HEK293T (cell line): Measurements from ENCODE around the gene HELB.

Experiments
- ARNT ChIP-seq: fragments of 450-650 bp; IDR thresholded peaks from 2 replicates; pipeline ENCODE4 v1.6.1; 2017; ENCODE audit warnings: mild to moderate bottlenecking
- BHLHE40 ChIP-seq: fragments of 450-650 bp; IDR thresholded peaks from 2 replicates; pipeline ENCODE4 v1.6.1; 2016; ENCODE audit warnings: mild to moderate bottlenecking, moderate library complexity, borderline replicate concordance
- FOXA1 ChIP-seq: fragments of 450-650 bp; IDR thresholded peaks from 2 replicates; pipeline ENCODE4 v1.6.1; 2016; ENCODE audit warnings: mild to moderate bottlenecking
- FOXK2 ChIP-seq: fragments of 450-650 bp; IDR thresholded peaks from 2 replicates; pipeline ENCODE4 v1.6.1; 2016; ENCODE audit warnings: mild to moderate bottlenecking
- FOXM1 ChIP-seq: fragments of 450-650 bp; IDR thresholded peaks from 2 replicates; pipeline ENCODE4 v1.6.1; 2017; ENCODE audit warnings: mild to moderate bottlenecking, borderline replicate concordance
- LEF1 ChIP-seq: fragments of 450-650 bp; IDR thresholded peaks from 2 replicates; pipeline ENCODE4 v1.6.1; 2017; ENCODE audit warnings: mild to moderate bottlenecking, borderline replicate concordance
- NFRKB ChIP-seq: fragments of 450-650 bp; IDR thresholded peaks from 2 replicates; pipeline ENCODE4 v1.6.1; 2016; ENCODE audit warnings: mild to moderate bottlenecking, moderate library complexity
- SP1 ChIP-seq: fragments of 450-650 bp; IDR thresholded peaks from 2 replicates; pipeline ENCODE4 v1.6.1; 2017
- SUZ12 ChIP-seq: fragments of 450-650 bp; IDR thresholded peaks from 2 replicates; pipeline ENCODE4 v1.6.1; 2016; ENCODE audit warnings: mild to moderate bottlenecking
- TARDBP ChIP-seq: fragments of 450-650 bp; IDR thresholded peaks from 2 replicates; pipeline ENCODE4 v1.6.1; 2016
- ZNF384 ChIP-seq: fragments of 450-650 bp; IDR thresholded peaks from 2 replicates; pipeline ENCODE4 v1.6.1; 2016
- TF ChIP-seq, protein P1 (sequence below): fragments of 450-650 bp; IDR thresholded peaks from 2 replicates; pipeline ENCODE4 v1.6.1; 2016

DNA sequence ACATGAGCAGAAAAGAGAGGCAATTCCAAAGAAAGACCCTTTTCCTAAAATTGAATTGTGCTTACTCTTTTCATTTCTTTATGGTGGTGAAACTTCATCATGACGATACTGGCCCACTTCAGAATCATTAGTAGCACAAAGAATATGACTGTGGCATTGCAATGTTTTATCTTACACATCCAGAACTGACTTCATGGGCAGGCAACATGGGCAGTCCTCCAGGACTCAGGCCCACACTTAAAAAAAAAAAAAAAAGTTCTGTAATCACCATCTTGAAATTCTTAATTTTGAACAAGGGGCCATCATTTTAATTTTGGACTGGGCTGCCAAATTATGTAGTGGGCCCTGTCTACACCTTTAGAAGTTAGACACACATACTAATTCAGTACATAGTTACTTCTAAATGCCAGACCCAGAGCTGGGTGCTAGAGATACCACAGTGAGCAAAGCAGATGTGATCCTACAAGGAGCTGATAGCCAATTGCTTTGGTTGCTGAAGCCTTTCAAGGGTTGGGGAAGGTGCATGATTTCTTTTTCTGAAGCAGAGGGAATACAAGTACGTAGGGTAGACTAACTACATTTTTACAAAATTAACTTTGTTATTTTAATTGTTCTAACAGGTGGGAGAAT lies 35.2 kb downstream of the HELB start:
- TF ChIP-seq FOXM1 (no peak), ARNT (no peak), LEF1 (no peak), NFRKB (no peak), BHLHE40 (no peak), SP1 (no peak), FOXK2 (no peak), SUZ12 (no peak), TARDBP (no peak), FOXA1 (no peak), ZNF384 (no peak)
- TF ChIP-seq, protein P1, sequence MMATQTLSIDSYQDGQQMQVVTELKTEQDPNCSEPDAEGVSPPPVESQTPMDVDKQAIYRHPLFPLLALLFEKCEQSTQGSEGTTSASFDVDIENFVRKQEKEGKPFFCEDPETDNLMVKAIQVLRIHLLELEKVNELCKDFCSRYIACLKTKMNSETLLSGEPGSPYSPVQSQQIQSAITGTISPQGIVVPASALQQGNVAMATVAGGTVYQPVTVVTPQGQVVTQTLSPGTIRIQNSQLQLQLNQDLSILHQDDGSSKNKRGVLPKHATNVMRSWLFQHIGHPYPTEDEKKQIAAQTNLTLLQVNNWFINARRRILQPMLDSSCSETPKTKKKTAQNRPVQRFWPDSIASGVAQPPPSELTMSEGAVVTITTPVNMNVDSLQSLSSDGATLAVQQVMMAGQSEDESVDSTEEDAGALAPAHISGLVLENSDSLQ = no peak
